ENCODE results near the gene POLR3GL. TPM values are rescaled to one million over a fixed set of nuclear protein-coding genes. Genes with fewer than 3 reads are reported as not detected.

POLR3GL gene
- total and polyA plus RNA-seq, 10 of the 15 experiments (the other 5 are each of a cell fraction or from before 2014, with no cell fraction given): 12.8 to 47.0 (median 26.6) TPM

GRCh38 chr1:146010126-146010738 is 45.7 kb downstream of the POLR3GL start (continued):
- no peak for TF ChIP-seq ELK1 (IDR thresholded peaks at IDR 0.05; ENCODE audit: low read depth, low read length)
- TF ChIP-seq SKIL (IDR thresholded peaks at IDR 0.05; ENCODE audit: low read depth, poor library complexity, severe bottlenecking): no peak
- TF ChIP-seq STAT3 (IDR thresholded peaks at IDR 0.05; ENCODE audit: low read depth, low read length): no peak
- no peak for TF ChIP-seq SREBF1 (IDR thresholded peaks at IDR 0.05; ENCODE audit: low read length)
- no peak for TF ChIP-seq BCLAF1 (IDR thresholded peaks at IDR 0.05)
- TF ChIP-seq TAF1 (IDR thresholded peaks at IDR 0.05; ENCODE audit: borderline replicate concordance, low read depth, low read length): no peak
- TF ChIP-seq SMAD5 (IDR thresholded peaks at IDR 0.05; ENCODE audit: low read depth): no peak
- TF ChIP-seq EP300 (IDR thresholded peaks at IDR 0.05; ENCODE audit: borderline replicate concordance in 1 of 2, control insufficient read depth in 1 of 2, low read depth in 2 of 2, low read length in 2 of 2): no peak
- no peak for TF ChIP-seq ZBTB11 (CRISPR knock-in tag; IDR thresholded peaks at IDR 0.05)
- no peak for TF ChIP-seq IRF5 (IDR thresholded peaks at IDR 0.05; ENCODE audit: borderline replicate concordance)
- TF ChIP-seq JUNB (IDR thresholded peaks at IDR 0.05): no peak

All from GM12878 (cell line).